Measurements from ENCODE around the gene JUP. TPM values are rescaled to one million over a fixed set of nuclear protein-coding genes. Genes with fewer than 3 reads are reported as not detected.
A peak's percentile ranks its signal among the peaks of the same experiment; 100 is the strongest.

Gene JUP
- total RNA-seq, 1 donor from 2014 or later = 28.5 TPM

- Histone ChIP-seq H3K9me3 (ENCODE audit: low read depth) (no peaks in the 10 kb centered on the region), H4K20me1 (ENCODE audit: low read depth) (no peaks in the 10 kb centered on the region), H2AFZ (replicated peaks) (no peak overlapping the region), H3K4me1 (peaks cover 5% of the 10 kb centered on the region), H3K9ac (no peak overlapping the region), H3K4me2 (no peak overlapping the region), H3K4me3 (no peak overlapping the region), H3K27ac (no peak overlapping the region), H3F3A (ENCODE audit: low read depth) (no peaks in the 10 kb centered on the region), H3K36me3 (no peaks in the 10 kb centered on the region), H3K79me2 (ENCODE audit: low read depth) (no peaks in the 10 kb centered on the region), H3K27me3 (peaks cover 75% of the 10 kb centered on the region)
- H3K9me3 Mint-ChIP-seq = no peaks in the 10 kb centered on the region
- no peak for DNase-seq (ENCODE audit: low spot score)
- H3K4me3 Mint-ChIP-seq = peak overlapping the region; percentile 72
- H3K4me1 Mint-ChIP-seq = peaks cover 34% of the 10 kb centered on the region
- H3K27me3 Mint-ChIP-seq (ENCODE audit: insufficient read depth, low read depth) = peaks cover 6% of the 10 kb centered on the region
- no peak for TF ChIP-seq EZH2phosphoT487 (IDR thresholded peaks at IDR 0.05)
- TF ChIP-seq EZH2 (IDR thresholded peaks at IDR 0.05) = no peak
- TF ChIP-seq CTCF (IDR thresholded peaks at IDR 0.05) = no peak
- H3K36me3 Mint-ChIP-seq = no peaks in the 10 kb centered on the region
- H3K27ac Mint-ChIP-seq = peak overlapping the region; percentile 46
Measured at GRCh38 chr17:41710472-41711090, 75.9 kb downstream of the JUP start.

- Histone ChIP-seq H3K4me2 (no peak overlapping the region), H3F3A (ENCODE audit: low read depth) (no peaks in the 10 kb centered on the region), H3K27ac (no peak overlapping the region), H3K9me3 (ENCODE audit: low read depth) (no peaks in the 10 kb centered on the region), H3K27me3 (peaks cover 90% of the 10 kb centered on the region), H3K4me1 (peaks cover 13% of the 10 kb centered on the region), H3K79me2 (ENCODE audit: low read depth) (no peaks in the 10 kb centered on the region), H3K9ac (no peak overlapping the region), H2AFZ (replicated peaks) (no peak overlapping the region), H3K4me3 (no peak overlapping the region), H3K36me3 (no peaks in the 10 kb centered on the region), H4K20me1 (ENCODE audit: low read depth) (no peaks in the 10 kb centered on the region)
- DNase-seq (ENCODE audit: low spot score) = no peak
- H3K27me3 Mint-ChIP-seq (ENCODE audit: insufficient read depth, low read depth) = peaks cover 11% of the 10 kb centered on the region
- peaks cover 42% of the 10 kb centered on the region for H3K4me1 Mint-ChIP-seq
- H3K36me3 Mint-ChIP-seq = no peaks in the 10 kb centered on the region
- no peak for TF ChIP-seq EZH2phosphoT487 (IDR thresholded peaks at IDR 0.05)
- TF ChIP-seq CTCF (IDR thresholded peaks at IDR 0.05) = no peak
- TF ChIP-seq EZH2 (IDR thresholded peaks at IDR 0.05) = no peak
- peak overlapping the region; percentile 83 for H3K27ac Mint-ChIP-seq
- H3K9me3 Mint-ChIP-seq = no peaks in the 10 kb centered on the region
- no peak overlapping the region for H3K4me3 Mint-ChIP-seq
Measured at GRCh38 chr17:41707803-41708669, 78.5 kb downstream of the JUP start.

- H3K9me3 Mint-ChIP-seq = no peaks in the 10 kb centered on the region
- H3K4me3 Mint-ChIP-seq = peak overlapping the region; percentile 52
- Histone ChIP-seq H3K4me3 (no peak overlapping the region), H3K27ac (no peak overlapping the region), H2AFZ (replicated peaks) (no peak overlapping the region), H3F3A (ENCODE audit: low read depth) (no peaks in the 10 kb centered on the region), H3K9ac (no peak overlapping the region), H4K20me1 (ENCODE audit: low read depth) (no peaks in the 10 kb centered on the region), H3K79me2 (ENCODE audit: low read depth) (no peaks in the 10 kb centered on the region), H3K4me2 (peak overlapping the region; percentile 37), H3K36me3 (no peaks in the 10 kb centered on the region), H3K9me3 (ENCODE audit: low read depth) (no peaks in the 10 kb centered on the region), H3K4me1 (peaks cover 13% of the 10 kb centered on the region), H3K27me3 (peaks cover 65% of the 10 kb centered on the region)
- peaks cover 32% of the 10 kb centered on the region for H3K4me1 Mint-ChIP-seq
- H3K27ac Mint-ChIP-seq = peak overlapping the region; percentile 15
- no peak for TF ChIP-seq EZH2 (IDR thresholded peaks at IDR 0.05)
- TF ChIP-seq CTCF (IDR thresholded peaks at IDR 0.05) = no peak
- no peak for TF ChIP-seq EZH2phosphoT487 (IDR thresholded peaks at IDR 0.05)
- peaks cover 14% of the 10 kb centered on the region for H3K27me3 Mint-ChIP-seq (ENCODE audit: insufficient read depth, low read depth)
- DNase-seq (ENCODE audit: low spot score) = peak; percentile 63
- no peaks in the 10 kb centered on the region for H3K36me3 Mint-ChIP-seq
Measured at GRCh38 chr17:41705271-41705991, 81.1 kb downstream of the JUP start.

Small RNA genes within 50 kb of the gene (small RNA-seq; reads per million reads assigned to genes)
- gene RN7SL399P = not detected
- gene RNA5SP442 = not detected

Other genes with a start within 250 kb of the JUP start
- gene KRT9, start 214.7 kb downstream of the JUP start, total RNA-seq (ENCODE audit: low replicate concordance) = not detected in 2 replicates
- gene KRT14, start 199.8 kb downstream of the JUP start, total RNA-seq (ENCODE audit: low replicate concordance) = not detected in 2 replicates
- not detected in 2 replicates for gene KRT16, start 173.9 kb downstream of the JUP start, total RNA-seq (ENCODE audit: low replicate concordance)
- not detected in 2 replicates for gene KRT17, start 162.1 kb downstream of the JUP start, total RNA-seq (ENCODE audit: low replicate concordance)
- gene EIF1, start 97.8 kb downstream of the JUP start, total RNA-seq (ENCODE audit: low replicate concordance) = 60.7 and 91.4 TPM in 2 replicates
- not detected in 2 replicates for gene GAST, start 74.4 kb downstream of the JUP start, total RNA-seq (ENCODE audit: low replicate concordance)
- gene HAP1, start 52.1 kb downstream of the JUP start, total RNA-seq (ENCODE audit: low replicate concordance) = 0.45 and 1.7 TPM in 2 replicates
- gene P3H4, start 25.2 kb upstream of the JUP start, total RNA-seq (ENCODE audit: low replicate concordance) = 18.7 and 48.5 TPM in 2 replicates
- gene FKBP10, start 26.3 kb upstream of the JUP start, total RNA-seq (ENCODE audit: low replicate concordance) = 108 and 231 TPM in 2 replicates
- gene NT5C3B, start 49.5 kb upstream of the JUP start, total RNA-seq (ENCODE audit: low replicate concordance) = 99.5 and 106 TPM in 2 replicates
- 0.65 TPM in 1 of 2 replicates, not detected in the other for gene KLHL10, start 51.1 kb upstream of the JUP start, total RNA-seq (ENCODE audit: low replicate concordance)
- 28.5 and 33.3 TPM in 2 replicates for gene KLHL11, start 78.7 kb upstream of the JUP start, total RNA-seq (ENCODE audit: low replicate concordance)
- 221 and 273 TPM in 2 replicates for gene ACLY, start 132.2 kb upstream of the JUP start, total RNA-seq (ENCODE audit: low replicate concordance)
- gene ODAD4, start 143.9 kb upstream of the JUP start, total RNA-seq (ENCODE audit: low replicate concordance) = 4.1 and 4.6 TPM in 2 replicates
- 38.6 and 70.3 TPM in 2 replicates for gene CNP, start 180.1 kb upstream of the JUP start, total RNA-seq (ENCODE audit: low replicate concordance)
- 80.7 and 92.5 TPM in 2 replicates for gene DNAJC7, start 230.7 kb upstream of the JUP start, total RNA-seq (ENCODE audit: low replicate concordance)
- gene NKIRAS2, start 233.4 kb upstream of the JUP start, total RNA-seq (ENCODE audit: low replicate concordance) = 23.7 and 50.1 TPM in 2 replicates